Pancreas (tissue), 10 donors: ENCODE data around the gene HOXD13. TPM values are rescaled to one million over a fixed set of nuclear protein-coding genes. Genes with fewer than 3 reads are reported as not detected.

Experiments
- ATAC-seq, 4 donors: fragments of 200-7000 bp; cut with Tn5 transposase; one replicate each; pipeline versions ENCODE4 v1.8.0 to v1.9.1; 2020; ENCODE audit warnings: mild to moderate bottlenecking in 4 of 4, moderate library complexity in 4 of 4
- DNase-seq, 6 donors: peaks; one replicate each; pipeline ENCODE4 v3.0.0-alpha.2; 2020
- FAIRE-seq: peaks from 2 replicates; lab custom pipeline; 2012; peaks lifted over from hg19 to GRCh38; lab: Jason Lieb, UNC
- H3K27ac ChIP-seq, 4 donors: fragments of 200-600 bp; sonication (generic); 1 replicate in 3 of 4; 2 replicates in 1 of 4; pipeline versions ENCODE4 v1.5.0 to v1.8.0; 2020
- H3K27me3 ChIP-seq, 4 donors: fragments of 200-600 bp; one replicate each; pipeline ENCODE4 v1.8.0; 2021
- H3K36me3 ChIP-seq, 3 donors: fragments of 200-600 bp; sonication (generic) in 1 of 3; one replicate each; pipeline versions ENCODE4 v1.5.0 to v1.8.0; 2020 to 2021
- H3K4me1 ChIP-seq, 3 donors: fragments of 200-600 bp; one replicate each; pipeline ENCODE4 v1.8.0; 2021
- H3K4me3 ChIP-seq, 4 donors: fragments of 200-600 bp; sonication (generic) in 2 of 4; one replicate each; pipeline versions ENCODE4 v1.5.0 to v1.8.0; 2020 to 2021
- H3K9me3 ChIP-seq, 4 donors: fragments of 200-600 bp; one replicate each; pipeline ENCODE4 v1.8.0; 2021
- WGBS, 2 donors: extraction: QIAGEN DNeasy Blood & Tissue Kit; methylation state at CpG; one replicate each; pipeline ENCODE4 v1.1.7; 2013; 5-methylcytosine and 5-hydroxymethylcytosine counted together
- intact Hi-C, 3 donors: fragments of 100-400 bp; cut with DNase I; formaldehyde crosslinking; loops; one replicate each; pipeline versions ENCODE4 v1.11.1 to v1.14.2; 2022
- polyA plus RNA-seq, 2 donors: library from polyadenylated mRNA; stranded (reverse); fragments of 200-250 nt; gene quantifications; one replicate each; pipeline ENCODE4 v1.2.3, GENCODE V29; 2013
- total RNA-seq, 6 donors: library from RNA; stranded (reverse); fragmentation: NEBNext Ultra II Directional in 4 of 6; extraction: Animal tissue kit (Norgen Biotek cat#: 25700) in 4 of 6; gene quantifications; one replicate each; pipeline versions ENCODE4 v1.2.1 to v1.2.4, GENCODE V29; 2021 to 2023
- TF ChIP-seq, protein P1 (sequence below), 4 donors: fragments of 200-600 bp; sonication (generic) in 3 of 4; IDR thresholded peaks; one replicate each; pipeline versions ENCODE4 v1.5.0 to v1.8.0; 2021; ENCODE audit warnings: antibody characterized with exemption in 4 of 4
- donor health status: healthy with polysubstance abuse.
- donor health status: DM: no; HTN: no; CAD: no; lungs with moderate emphysema.
- donor health status: DM: no; HTN: no; CAD: no.
- donor health status: control.
- donor health status: control.
- donor health status: Bipolar disorder and iron deficiency.
- donor health status: DM: yes; HTN: yes; CAD: no.
- donor health status: DM: no; HTN: no; CAD: no.
- donor health status: DM: no; HTN: no; CAD: no.
- donor health status: DM: yes; HTN: yes; CAD: no.

Gene HOXD13
- total and polyA plus RNA-seq, 8 donors, result not detected

DNA sequence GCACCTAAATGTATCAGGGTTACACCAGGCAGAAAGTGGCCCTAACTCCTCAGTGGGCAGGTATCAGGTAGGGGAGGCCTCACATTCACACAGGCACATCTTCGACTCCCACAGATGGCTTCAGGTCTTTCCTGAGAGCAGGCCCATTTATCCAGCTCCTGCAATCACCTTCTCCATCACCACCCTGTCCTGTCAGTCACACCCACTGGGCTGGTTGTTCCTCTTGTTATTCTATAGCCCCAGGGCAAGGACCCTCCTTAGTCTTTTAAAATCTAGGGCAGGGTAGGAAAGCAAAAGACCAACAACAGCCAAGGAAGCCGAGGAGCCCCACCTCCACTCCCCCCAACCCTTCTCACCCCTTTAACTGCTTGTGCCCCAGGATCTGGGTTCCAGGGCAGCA is 49.8 kb downstream of the HOXD13 start:
- TF ChIP-seq, protein P1, sequence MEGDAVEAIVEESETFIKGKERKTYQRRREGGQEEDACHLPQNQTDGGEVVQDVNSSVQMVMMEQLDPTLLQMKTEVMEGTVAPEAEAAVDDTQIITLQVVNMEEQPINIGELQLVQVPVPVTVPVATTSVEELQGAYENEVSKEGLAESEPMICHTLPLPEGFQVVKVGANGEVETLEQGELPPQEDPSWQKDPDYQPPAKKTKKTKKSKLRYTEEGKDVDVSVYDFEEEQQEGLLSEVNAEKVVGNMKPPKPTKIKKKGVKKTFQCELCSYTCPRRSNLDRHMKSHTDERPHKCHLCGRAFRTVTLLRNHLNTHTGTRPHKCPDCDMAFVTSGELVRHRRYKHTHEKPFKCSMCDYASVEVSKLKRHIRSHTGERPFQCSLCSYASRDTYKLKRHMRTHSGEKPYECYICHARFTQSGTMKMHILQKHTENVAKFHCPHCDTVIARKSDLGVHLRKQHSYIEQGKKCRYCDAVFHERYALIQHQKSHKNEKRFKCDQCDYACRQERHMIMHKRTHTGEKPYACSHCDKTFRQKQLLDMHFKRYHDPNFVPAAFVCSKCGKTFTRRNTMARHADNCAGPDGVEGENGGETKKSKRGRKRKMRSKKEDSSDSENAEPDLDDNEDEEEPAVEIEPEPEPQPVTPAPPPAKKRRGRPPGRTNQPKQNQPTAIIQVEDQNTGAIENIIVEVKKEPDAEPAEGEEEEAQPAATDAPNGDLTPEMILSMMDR (IDR thresholded peaks at IDR 0.05), result no peak
- no peaks in the 10 kb centered on the region for H3K36me3 ChIP-seq
- no peaks in the 10 kb centered on the region for H3K4me1 ChIP-seq
- ATAC-seq (no peak), FAIRE-seq (no peak), DNase-seq (no peak)
- no peak overlapping the region for H3K4me3 ChIP-seq
- H3K27me3 ChIP-seq, result peaks cover 0 to 53% (median 14%) of the 10 kb centered on the region in 4 donors
- WGBS, 2 donors, result 73 to 77% methylated on average over 2 of the region's 2 CpGs
- H3K9me3 ChIP-seq, result no peaks in the 10 kb centered on the region
- intact Hi-C loops, result loop anchor here (5.0 to 10.0 kb wide), 3 partner anchors 310 to 503 kb away; no protein-coding TSS in a partner anchor
- H3K27ac ChIP-seq, result no peak overlapping the region

Other genes with a start within 250 kb of the HOXD13 start
- gene LNPK, start 90.5 kb upstream of the HOXD13 start, total RNA-seq, result 10 to 100 TPM in 3 of 6 donors, 1 to 10 TPM in 3; 7.0 to 14.8 (median 9.7) TPM
- 1 to 10 TPM; 1.3 to 3.2 TPM for gene LNPK, start 90.5 kb upstream of the HOXD13 start, polyA plus RNA-seq
- not detected for gene EVX2, start 8.8 kb upstream of the HOXD13 start, total RNA-seq
- under 1 TPM in 1 of 2 donors, not detected in 1; 0.02 TPM for gene EVX2, start 8.8 kb upstream of the HOXD13 start, polyA plus RNA-seq
- gene HOXD12, start 7.1 kb downstream of the HOXD13 start, total RNA-seq, result not detected
- gene HOXD12, start 7.1 kb downstream of the HOXD13 start, polyA plus RNA-seq, result not detected
- gene HOXD11, start 14.6 kb downstream of the HOXD13 start, total RNA-seq, result not detected
- not detected for gene HOXD11, start 14.6 kb downstream of the HOXD13 start, polyA plus RNA-seq
- gene HOXD10, start 24.1 kb downstream of the HOXD13 start, total RNA-seq, result not detected
- gene HOXD10, start 24.1 kb downstream of the HOXD13 start, polyA plus RNA-seq, result not detected
- gene HOXD9, start 30.0 kb downstream of the HOXD13 start, total RNA-seq, result under 1 TPM in 4 of 6 donors, not detected in 2; 0.12 to 0.47 (median 0.20) TPM
- 1 to 10 TPM in 1 of 2 donors, under 1 TPM in 1; 0.49 to 1.1 TPM for gene HOXD9, start 30.0 kb downstream of the HOXD13 start, polyA plus RNA-seq
- gene HOXD8, start 37.0 kb downstream of the HOXD13 start, total RNA-seq, result under 1 TPM; 0.19 to 0.87 (median 0.61) TPM
- gene HOXD8, start 37.0 kb downstream of the HOXD13 start, polyA plus RNA-seq, result 1 to 10 TPM in 1 of 2 donors, under 1 TPM in 1; 0.61 to 1.5 TPM
- under 1 TPM in 4 of 6 donors, not detected in 2; 0.13 to 0.31 (median 0.27) TPM for gene HOXD4, start 58.8 kb downstream of the HOXD13 start, total RNA-seq
- gene HOXD4, start 58.8 kb downstream of the HOXD13 start, polyA plus RNA-seq, result 1 to 10 TPM; 1.0 to 1.8 TPM
- gene HOXD3, start 64.6 kb downstream of the HOXD13 start, total RNA-seq, result under 1 TPM in 5 of 6 donors, not detected in 1; 0.23 to 0.38 (median 0.25) TPM
- gene HOXD3, start 64.6 kb downstream of the HOXD13 start, polyA plus RNA-seq, result under 1 TPM; 0.19 to 0.68 TPM
- gene HOXD1, start 95.9 kb downstream of the HOXD13 start, total RNA-seq, result under 1 TPM; 0.08 to 0.29 (median 0.18) TPM
- gene HOXD1, start 95.9 kb downstream of the HOXD13 start, polyA plus RNA-seq, result under 1 TPM; 0.19 to 0.28 TPM
- 10 to 100 TPM in 3 of 6 donors, 1 to 10 TPM in 3; 8.1 to 12.1 (median 9.8) TPM for gene MTX2, start 176.7 kb downstream of the HOXD13 start, total RNA-seq
- 10 to 100 TPM; 24.9 to 28.3 TPM for gene MTX2, start 176.7 kb downstream of the HOXD13 start, polyA plus RNA-seq